ENCODE results near the gene UBE2D2.

UBE2D2 gene

DNA sequence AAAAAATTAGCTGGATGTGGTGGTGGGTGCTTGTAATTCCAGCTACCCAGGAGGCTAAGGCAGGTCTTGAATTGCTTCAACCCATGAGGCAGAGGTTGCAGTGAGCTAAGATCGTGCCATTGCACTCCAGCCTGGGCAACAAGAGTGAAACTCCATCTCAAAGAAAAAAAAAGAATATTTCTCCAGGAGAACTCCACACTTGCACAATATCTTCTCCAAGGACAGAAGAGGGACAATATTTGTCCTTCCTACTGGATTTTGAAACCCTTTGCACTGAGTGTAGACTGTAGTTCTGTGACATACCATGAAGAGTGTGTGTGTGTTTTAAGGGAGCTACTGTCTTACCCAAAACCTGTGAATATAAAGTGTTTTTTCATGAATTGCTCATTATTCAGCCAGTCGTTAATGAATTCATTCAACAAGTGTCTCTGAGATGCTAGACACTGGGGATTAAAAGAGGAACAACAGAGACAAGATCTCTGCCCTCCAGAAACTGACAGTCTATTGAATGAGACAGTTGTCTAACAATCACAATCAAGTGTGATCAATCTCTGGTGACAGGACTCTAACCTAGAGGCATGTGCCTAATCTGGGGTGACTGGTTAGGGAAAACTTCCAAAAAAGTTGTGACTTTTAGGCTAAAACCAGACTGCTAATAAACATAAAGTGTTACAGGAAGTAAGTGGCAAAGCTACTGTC is 9.8 kb upstream of the UBE2D2 start:
- H2AFZ ChIP-seq (ENCODE audit: low read depth, low read length) = peak overlapping the region; percentile 70; the same call in 1 of the 2 replicates
- no peak overlapping the region for H3K27ac ChIP-seq (ENCODE audit: low read length)
- no peak overlapping the region for H3K9ac ChIP-seq (ENCODE audit: low read length)
- H3K79me2 ChIP-seq (ENCODE audit: low read length) = no peaks in the 10 kb centered on the region
- no peak overlapping the region for H3K4me3 ChIP-seq (ENCODE audit: low read length)
- H3K4me1 ChIP-seq (ENCODE audit: low read length) = peaks cover 7% of the 10 kb centered on the region
- H3K36me3 ChIP-seq (replicated peaks; ENCODE audit: low read depth, low read length) = no peaks in the 10 kb centered on the region
- 0 out of 2 replicates have a peak overlapping the region, but pooled peaks have one; percentile 17 for H3K4me2 ChIP-seq (ENCODE audit: low read length)
- no peak for TF ChIP-seq EZH2phosphoT487 (IDR thresholded peaks at IDR 0.05; ENCODE audit: low read depth)
- TF ChIP-seq, protein P1, sequence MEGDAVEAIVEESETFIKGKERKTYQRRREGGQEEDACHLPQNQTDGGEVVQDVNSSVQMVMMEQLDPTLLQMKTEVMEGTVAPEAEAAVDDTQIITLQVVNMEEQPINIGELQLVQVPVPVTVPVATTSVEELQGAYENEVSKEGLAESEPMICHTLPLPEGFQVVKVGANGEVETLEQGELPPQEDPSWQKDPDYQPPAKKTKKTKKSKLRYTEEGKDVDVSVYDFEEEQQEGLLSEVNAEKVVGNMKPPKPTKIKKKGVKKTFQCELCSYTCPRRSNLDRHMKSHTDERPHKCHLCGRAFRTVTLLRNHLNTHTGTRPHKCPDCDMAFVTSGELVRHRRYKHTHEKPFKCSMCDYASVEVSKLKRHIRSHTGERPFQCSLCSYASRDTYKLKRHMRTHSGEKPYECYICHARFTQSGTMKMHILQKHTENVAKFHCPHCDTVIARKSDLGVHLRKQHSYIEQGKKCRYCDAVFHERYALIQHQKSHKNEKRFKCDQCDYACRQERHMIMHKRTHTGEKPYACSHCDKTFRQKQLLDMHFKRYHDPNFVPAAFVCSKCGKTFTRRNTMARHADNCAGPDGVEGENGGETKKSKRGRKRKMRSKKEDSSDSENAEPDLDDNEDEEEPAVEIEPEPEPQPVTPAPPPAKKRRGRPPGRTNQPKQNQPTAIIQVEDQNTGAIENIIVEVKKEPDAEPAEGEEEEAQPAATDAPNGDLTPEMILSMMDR (IDR thresholded peaks at IDR 0.05; ENCODE audit: low read depth, low read length) = no peak
- H3K9me3 ChIP-seq (ENCODE audit: insufficient read depth, low read length) = no peaks in the 10 kb centered on the region
- no peaks in the 10 kb centered on the region for H3K27me3 ChIP-seq (ENCODE audit: low read depth, low read length)
- no peaks in the 10 kb centered on the region for H4K20me1 ChIP-seq (ENCODE audit: insufficient read depth, low read length)

- no peak overlapping the region for H3K4me2 ChIP-seq (ENCODE audit: low read length)
- H3K36me3 ChIP-seq (replicated peaks; ENCODE audit: low read depth, low read length) = no peaks in the 10 kb centered on the region
- TF ChIP-seq EZH2phosphoT487 (IDR thresholded peaks at IDR 0.05; ENCODE audit: low read depth) = no peak
- TF ChIP-seq, protein P1 (IDR thresholded peaks at IDR 0.05; ENCODE audit: low read depth, low read length) = no peak
- no peak overlapping the region for H3K4me3 ChIP-seq (ENCODE audit: low read length)
- H2AFZ ChIP-seq (ENCODE audit: low read depth, low read length) = no peak overlapping the region
- H4K20me1 ChIP-seq (ENCODE audit: insufficient read depth, low read length) = no peaks in the 10 kb centered on the region
- no peak overlapping the region for H3K9ac ChIP-seq (ENCODE audit: low read length)
- H3K27me3 ChIP-seq (ENCODE audit: low read depth, low read length) = no peaks in the 10 kb centered on the region
- H3K27ac ChIP-seq (ENCODE audit: low read length) = no peak overlapping the region
- peaks cover 7% of the 10 kb centered on the region for H3K4me1 ChIP-seq (ENCODE audit: low read length)
- no peaks in the 10 kb centered on the region for H3K9me3 ChIP-seq (ENCODE audit: insufficient read depth, low read length)
- no peaks in the 10 kb centered on the region for H3K79me2 ChIP-seq (ENCODE audit: low read length)
These were observed 8.1 kb upstream of the UBE2D2 start for GRCh38 chr5:139552893-139553575.

- H3K36me3 ChIP-seq (replicated peaks; ENCODE audit: low read depth, low read length) = no peaks in the 10 kb centered on the region
- no peaks in the 10 kb centered on the region for H3K9me3 ChIP-seq (ENCODE audit: insufficient read depth, low read length)
- no peaks in the 10 kb centered on the region for H3K79me2 ChIP-seq (ENCODE audit: low read length)
- TF ChIP-seq, protein P1 (IDR thresholded peaks at IDR 0.05; ENCODE audit: low read depth, low read length) = no peak
- no peak for TF ChIP-seq EZH2phosphoT487 (IDR thresholded peaks at IDR 0.05; ENCODE audit: low read depth)
- H3K9ac ChIP-seq (ENCODE audit: low read length) = no peak overlapping the region
- no peak overlapping the region for H3K4me3 ChIP-seq (ENCODE audit: low read length)
- H3K4me2 ChIP-seq (ENCODE audit: low read length) = no peak overlapping the region
- peaks cover 7% of the 10 kb centered on the region for H3K4me1 ChIP-seq (ENCODE audit: low read length)
- no peaks in the 10 kb centered on the region for H3K27me3 ChIP-seq (ENCODE audit: low read depth, low read length)
- H4K20me1 ChIP-seq (ENCODE audit: insufficient read depth, low read length) = no peaks in the 10 kb centered on the region
- H2AFZ ChIP-seq (ENCODE audit: low read depth, low read length) = no peak overlapping the region
- no peak overlapping the region for H3K27ac ChIP-seq (ENCODE audit: low read length)
These were observed 6.9 kb upstream of the UBE2D2 start for GRCh38 chr5:139554264-139554663.

DNA sequence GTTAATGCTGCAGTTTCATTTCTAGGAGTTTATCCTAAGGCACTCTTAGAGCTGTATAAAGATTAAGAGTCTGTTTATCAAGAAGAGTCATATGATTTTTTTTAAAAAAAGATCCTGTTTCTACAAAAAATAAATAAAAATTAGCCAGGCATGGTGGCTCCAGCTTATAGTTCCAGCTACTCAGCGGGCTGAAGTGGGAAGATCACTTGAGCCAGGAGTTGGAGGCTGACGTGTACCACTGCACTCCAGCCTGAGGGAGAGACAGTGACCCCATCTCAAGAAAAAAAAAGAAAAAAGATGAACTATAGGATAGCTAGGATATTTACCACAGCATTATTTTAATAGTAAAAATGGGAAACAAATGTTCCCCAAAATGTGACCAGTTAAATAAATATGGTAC is 3.3 kb upstream of the UBE2D2 start:
- H3K27me3 ChIP-seq (ENCODE audit: low read depth, low read length) = no peaks in the 10 kb centered on the region
- H3K4me3 ChIP-seq (ENCODE audit: low read length) = no peak overlapping the region
- TF ChIP-seq EZH2phosphoT487 (IDR thresholded peaks at IDR 0.05; ENCODE audit: low read depth) = no peak
- TF ChIP-seq, protein P1 (IDR thresholded peaks at IDR 0.05; ENCODE audit: low read depth, low read length) = no peak

More for the DNA sequence above, 3.3 kb upstream of the UBE2D2 start:
- H2AFZ ChIP-seq (ENCODE audit: low read depth, low read length) = no peak overlapping the region
- H3K4me1 ChIP-seq (ENCODE audit: low read length) = peaks cover 4% of the 10 kb centered on the region; the same call in 1 of the 2 replicates
- H3K4me2 ChIP-seq (ENCODE audit: low read length) = no peak overlapping the region
- H3K36me3 ChIP-seq (replicated peaks; ENCODE audit: low read depth, low read length) = no peaks in the 10 kb centered on the region
- H3K27ac ChIP-seq (ENCODE audit: low read length) = no peak overlapping the region
- no peaks in the 10 kb centered on the region for H3K9me3 ChIP-seq (ENCODE audit: insufficient read depth, low read length)
- H3K9ac ChIP-seq (ENCODE audit: low read length) = no peak overlapping the region
- peaks cover 3% of the 10 kb centered on the region; the same call in 1 of the 2 replicates for H4K20me1 ChIP-seq (ENCODE audit: insufficient read depth, low read length)
- H3K79me2 ChIP-seq (ENCODE audit: low read length) = peaks cover 15% of the 10 kb centered on the region

Data from OCI-LY3 (cell line).